Stimulated activated memory B cell treated with anti-CD40 and anti-IgM and Interleukin-4, amounts not matched to agents 10 μg/mL and 1 μg/mL and 100 μg/mL, for 72 hours (primary cell): ENCODE results near the gene TMC6.
A peak's percentile ranks its signal among the peaks of the same experiment; 100 is the strongest.
"Not testable (repeated sequence)": the region's sequence is repeated elsewhere in the genome, so short reads cannot be mapped to it uniquely, and the experiment has no call there.

ENCODE experiments used
- ATAC-seq: fragments of 150-1000 bp; cut with Tn5 transposase; 2 replicates; pipeline ENCODE4 v1.10.0; 2021
- H3K27ac Mint-ChIP-seq: one replicate; pipeline ENCODE4 v1.8.0; 2022; ENCODE audit warnings: mild to moderate bottlenecking, mixed read lengths
- H3K27me3 Mint-ChIP-seq: one replicate; pipeline ENCODE4 v1.8.0; 2022; ENCODE audit warnings: mixed read lengths
- H3K36me3 Mint-ChIP-seq: one replicate; pipeline ENCODE4 v1.8.0; 2022; ENCODE audit warnings: mixed read lengths
- H3K4me1 Mint-ChIP-seq: one replicate; pipeline ENCODE4 v1.8.0; 2022; ENCODE audit warnings: mixed read lengths
- H3K4me3 Mint-ChIP-seq: one replicate; pipeline ENCODE4 v1.8.0; 2022; ENCODE audit warnings: mild to moderate bottlenecking, moderate library complexity, mixed read lengths
- H3K9me3 Mint-ChIP-seq: one replicate; pipeline ENCODE4 v1.8.0; 2022; ENCODE audit warnings: mixed read lengths

The TMC6 gene

DNA sequence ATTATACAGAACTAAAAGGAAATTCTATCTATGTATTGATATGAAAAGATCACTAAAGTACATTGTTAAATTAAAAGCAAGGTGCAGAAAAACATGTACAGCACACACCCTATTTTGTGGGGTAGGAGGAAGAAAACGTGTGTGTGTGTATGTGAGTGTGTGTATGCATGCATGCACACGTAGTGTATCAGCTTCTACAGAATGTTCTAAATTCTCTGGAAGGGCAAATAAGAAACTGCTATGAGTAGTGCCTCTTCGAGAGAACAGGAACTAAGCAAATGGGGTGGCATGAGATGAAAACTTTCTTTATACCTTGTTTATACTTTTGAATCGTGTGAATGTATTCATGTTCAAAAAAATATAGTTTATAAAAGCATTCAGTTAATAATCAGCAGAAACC, 58.9 kb downstream of the TMC6 start:
- Mint-ChIP-seq H3K36me3 (peaks cover 33% of the 10 kb centered on the region), H3K27me3 (no peaks in the 10 kb centered on the region), H3K27ac (peak overlapping the region; percentile 80), H3K4me3 (no peak overlapping the region), H3K4me1 (peaks cover 13% of the 10 kb centered on the region), H3K9me3 (no peaks in the 10 kb centered on the region)
- ATAC-seq = peak; percentile 83

DNA sequence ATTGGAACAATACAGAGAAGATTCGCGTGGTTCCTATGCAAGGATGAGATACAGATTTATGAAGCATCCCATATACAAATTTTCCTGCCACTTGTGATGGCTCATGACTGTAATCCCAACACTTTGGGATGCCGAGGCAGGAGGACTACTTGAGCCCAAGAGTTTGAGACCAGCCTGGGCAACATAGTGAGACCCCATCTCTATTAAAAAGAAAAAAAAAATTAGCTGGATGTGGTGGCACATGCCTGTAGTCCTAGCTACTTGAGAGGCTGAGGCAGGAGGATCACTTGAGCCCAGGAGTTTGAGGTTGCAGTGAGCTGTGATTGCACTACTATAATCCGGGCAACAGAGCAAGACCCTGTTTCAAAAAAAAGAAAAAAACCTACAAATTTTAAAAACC, 61.6 kb downstream of the TMC6 start:
- ATAC-seq, H3K27me3 Mint-ChIP-seq: not testable (repeated sequence)
- peaks cover 16% of the 10 kb centered on the region for H3K36me3 Mint-ChIP-seq

DNA sequence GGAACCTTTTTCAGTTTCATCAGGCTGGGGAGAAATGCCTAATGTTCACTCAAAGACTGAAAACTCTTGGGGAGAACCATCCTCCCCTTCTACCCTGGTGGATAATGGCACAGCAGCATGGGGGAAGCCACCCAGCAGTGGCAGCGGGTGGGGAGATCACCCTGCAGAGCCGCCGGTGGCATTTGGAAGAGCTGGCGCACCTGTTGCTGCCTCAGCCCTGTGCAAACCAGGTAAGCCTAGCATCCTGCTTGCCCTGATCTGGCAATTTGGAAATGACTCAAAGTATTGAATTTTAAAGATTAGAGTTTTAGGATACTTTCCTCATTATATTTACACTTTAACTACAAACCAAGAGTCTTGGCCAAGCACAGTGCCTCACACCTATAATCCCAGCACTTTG, 63.8 kb downstream of the TMC6 start:
- no peak for ATAC-seq
- Mint-ChIP-seq H3K9me3 (no peaks in the 10 kb centered on the region), H3K27ac (no peak overlapping the region), H3K4me3 (no peak overlapping the region), H3K27me3 (no peaks in the 10 kb centered on the region), H3K36me3 (peaks cover 11% of the 10 kb centered on the region), H3K4me1 (peaks cover 3% of the 10 kb centered on the region)

More for the DNA sequence above, 61.6 kb downstream of the TMC6 start:
- H3K4me1 Mint-ChIP-seq = peaks cover 13% of the 10 kb centered on the region
- not testable (repeated sequence) for H3K27ac Mint-ChIP-seq, H3K9me3 Mint-ChIP-seq, H3K4me3 Mint-ChIP-seq

DNA sequence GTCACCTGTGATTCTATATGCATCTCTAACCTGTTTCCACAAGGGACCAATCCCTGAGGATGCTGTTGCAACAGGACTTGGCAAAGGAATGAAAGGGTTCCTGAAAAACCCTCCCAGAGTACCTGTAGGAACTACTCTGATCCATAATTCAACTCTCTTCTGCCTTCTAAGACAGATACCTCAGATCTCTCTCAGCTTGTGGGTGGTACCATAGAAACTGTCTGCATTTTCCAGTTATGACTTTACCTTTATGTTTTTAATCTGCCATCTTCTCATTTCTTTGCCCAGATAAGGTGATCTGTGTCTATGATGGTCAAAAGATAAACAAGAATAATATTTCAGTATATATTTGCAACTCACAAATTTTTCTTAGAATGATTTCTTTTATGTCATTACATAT, 65.1 kb downstream of the TMC6 start:
- no peak overlapping the region for H3K27ac Mint-ChIP-seq
- H3K9me3 Mint-ChIP-seq = no peaks in the 10 kb centered on the region
- H3K27me3 Mint-ChIP-seq = no peaks in the 10 kb centered on the region
- ATAC-seq = no peak
- H3K4me3 Mint-ChIP-seq = no peak overlapping the region
- H3K4me1 Mint-ChIP-seq = no peaks in the 10 kb centered on the region
- H3K36me3 Mint-ChIP-seq = peaks cover 11% of the 10 kb centered on the region

DNA sequence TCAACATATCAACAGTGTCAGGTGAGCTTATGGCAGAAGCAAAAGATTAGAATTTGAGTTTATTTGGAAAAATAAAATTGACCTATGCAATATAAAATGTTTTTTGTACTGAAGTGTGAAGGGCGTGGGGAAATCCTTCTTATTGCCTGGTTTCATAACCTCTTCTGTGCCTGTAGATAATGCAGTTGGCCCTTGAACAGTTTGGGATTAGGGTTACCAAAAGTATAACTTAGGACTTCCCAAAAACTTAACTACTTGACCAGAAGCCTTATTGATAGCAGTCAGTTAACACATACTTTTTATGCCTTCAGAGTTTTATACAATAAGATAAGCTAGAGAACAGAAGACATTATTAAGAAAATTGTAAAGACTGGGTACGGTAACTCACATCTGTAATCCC, 66.0 kb downstream of the TMC6 start:
- no peak for ATAC-seq
- Mint-ChIP-seq H3K9me3 (no peaks in the 10 kb centered on the region), H3K36me3 (peaks cover 7% of the 10 kb centered on the region), H3K4me3 (no peak overlapping the region), H3K27me3 (no peaks in the 10 kb centered on the region), H3K27ac (no peak overlapping the region), H3K4me1 (no peaks in the 10 kb centered on the region)
